H1 (cell line): Measurements from ENCODE around the gene ZDHHC20. TPM values are rescaled to one million over a fixed set of nuclear protein-coding genes. Genes with fewer than 3 reads are reported as not detected.

Experiments used
- ATF2 ChIP-seq: IDR thresholded peaks from 2 replicates; pipeline ENCODE4 v1.6.1; 2012; ENCODE audit warnings: low read length, inconsistent platforms
- BCL11A ChIP-seq, 2 experiments: IDR thresholded peaks; one replicate each; pipeline ENCODE4 v1.6.1; 2011; ENCODE audit warnings: low read depth in 2 of 2, low read length in 2 of 2, mild to moderate bottlenecking in 2 of 2
- CTCF ChIP-seq, 3 experiments: IDR thresholded peaks; 1 replicate in 2 of 3; 2 replicates in 1 of 3; pipeline versions ENCODE4 v1.5.1 to v1.6.1; 2011; ENCODE audit warnings: low read length in 3 of 3, mild to moderate bottlenecking in 3 of 3, inconsistent platforms in 2 of 3, low read depth in 1 of 3, moderate library complexity in 1 of 3; ENCODE audit not compliant: insufficient read depth in 1 of 3; ENCODE audit errors: control extremely low read depth in 1 of 3
- HDAC2 ChIP-seq, 2 experiments: fragments of 300-600 bp in 1 of 2; sonication (generic) in 1 of 2; IDR thresholded peaks; 2 replicates each; pipeline ENCODE4 v1.6.1; 2011 to 2012; ENCODE audit warnings: low read depth in 2 of 2, low read length in 2 of 2, mild to moderate bottlenecking in 2 of 2, moderate library complexity in 2 of 2, borderline replicate concordance in 1 of 2, inconsistent platforms in 1 of 2
- KDM1A ChIP-seq: fragments of 200-600, 300-600 bp; sonication (generic); IDR thresholded peaks from 2 replicates; pipeline ENCODE4 v1.7.1; 2016; ENCODE audit warnings: mild to moderate bottlenecking, low read length, borderline replicate concordance
- POLR2A ChIP-seq, 2 experiments: IDR thresholded peaks; 1 replicate in 1 of 2; 2 replicates in 1 of 2; pipeline ENCODE4 v1.6.1; 2011; ENCODE audit warnings: low read depth in 2 of 2, low read length in 2 of 2, mild to moderate bottlenecking in 2 of 2; ENCODE audit errors: control extremely low read depth in 1 of 2
- polyA plus RNA-seq, 7 experiments: library from polyadenylated mRNA; depleted of rRNA in 3 of 7; stranded (reverse) in 5 of 7; unstranded in 2 of 7; fragments of >200 nt in 5 of 7; fragments of 200-250 nt in 2 of 7; gene quantifications; 1 replicate in 5 of 7; 2 replicates in 1 of 7; 4 replicates in 1 of 7; pipeline versions ENCODE4 v1.2.1 to v1.2.3, GENCODE V29; 2011 to 2013; ENCODE audit warnings: missing spikeins in 2 of 7, mixed read lengths in 2 of 7
- total RNA-seq: library from RNA; stranded (reverse); fragmentation: NEBNext Ultra II Directional; extraction: Animal tissue kit (Norgen Biotek cat#: 25700); gene quantifications from 2 replicates; pipeline ENCODE4 v1.2.1, GENCODE V29; 2021

The ZDHHC20 gene
- total and polyA plus RNA-seq, 2 of the 8 experiments (the other 6 are each of a cell fraction or from before 2014, with no cell fraction given): 16.4 to 89.0 TPM

- TF ChIP-seq CTCF (IDR thresholded peaks at IDR 0.05; ENCODE audit: control extremely low read depth in 1 of 3, insufficient read depth in 1 of 3, low read depth in 1 of 3, low read length in 3 of 3): no peak
- TF ChIP-seq HDAC2 (IDR thresholded peaks at IDR 0.05; ENCODE audit: borderline replicate concordance in 1 of 2, low read depth in 2 of 2, low read length in 2 of 2): no peak
- no peak for TF ChIP-seq KDM1A
- TF ChIP-seq ATF2: no peak
- no peak for TF ChIP-seq BCL11A (IDR thresholded peaks at IDR 0.05; ENCODE audit: low read depth in 2 of 2, low read length in 2 of 2)
- no peak for TF ChIP-seq POLR2A (IDR thresholded peaks at IDR 0.05; ENCODE audit: control extremely low read depth in 1 of 2, low read depth in 2 of 2, low read length in 2 of 2)
Observed at GRCh38 chr13:21354721-21355120, 104.4 kb downstream of the ZDHHC20 start (continued).
